SW480 (cell line): Measurements from ENCODE around the gene SET.
"Not testable (repeated sequence)": the region's sequence is repeated elsewhere in the genome, so short reads cannot be mapped to it uniquely, and the experiment has no call there.

Source experiments
- DNase-seq: peaks from one replicate; pipeline ENCODE4 v3.0.0-alpha.2; 2016; ENCODE audit warnings: low spot score

The SET gene

GRCh38 chr9:128687453-128687852 is 1.6 kb upstream of the SET start:
- no peak for DNase-seq

GRCh38 chr9:128689293-128689774 is 312 bp downstream of the SET start:
- DNase-seq, result no peak

GRCh38 chr9:128689820-128690683 is 1.0 kb downstream of the SET start:
- DNase-seq, result peak; percentile 58

DNA sequence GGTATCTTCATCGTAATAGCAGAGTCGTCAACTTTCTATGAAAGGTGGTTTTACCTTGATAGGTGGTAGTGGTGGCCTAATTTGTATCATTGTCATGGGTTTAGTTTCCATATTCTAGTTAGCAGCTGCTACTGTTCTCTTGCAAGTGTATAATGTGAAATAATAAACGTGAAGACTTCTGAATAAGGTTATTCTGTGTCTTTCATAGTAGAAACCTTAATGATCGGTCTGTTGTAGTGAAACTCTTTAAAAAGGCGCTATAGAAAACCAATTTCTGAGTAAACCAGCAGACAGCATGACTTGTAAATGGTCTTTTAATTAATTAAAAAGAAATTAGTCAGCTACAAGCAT is 1.6 kb downstream of the SET start:
- no peak for DNase-seq

DNA sequence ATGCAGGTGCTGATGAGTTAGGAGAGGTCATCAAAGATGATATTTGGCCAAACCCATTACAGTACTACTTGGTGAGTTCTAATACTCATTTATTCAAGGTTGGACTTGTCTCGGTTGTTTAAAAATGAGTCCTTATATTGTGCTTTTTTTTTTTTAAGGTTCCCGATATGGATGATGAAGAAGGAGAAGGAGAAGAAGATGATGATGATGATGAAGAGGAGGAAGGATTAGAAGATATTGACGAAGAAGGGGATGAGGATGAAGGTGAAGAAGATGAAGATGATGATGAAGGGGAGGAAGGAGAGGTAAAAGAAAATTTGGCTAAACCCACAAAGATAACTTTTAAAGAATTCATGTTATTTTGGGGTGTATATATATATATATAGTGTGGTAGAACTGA is 4.7 kb downstream of the SET start:
- DNase-seq, result not testable (repeated sequence)

- DNase-seq, result no peak
These were observed 5.3 kb downstream of the SET start for GRCh38 chr9:128694344-128694743.

DNA sequence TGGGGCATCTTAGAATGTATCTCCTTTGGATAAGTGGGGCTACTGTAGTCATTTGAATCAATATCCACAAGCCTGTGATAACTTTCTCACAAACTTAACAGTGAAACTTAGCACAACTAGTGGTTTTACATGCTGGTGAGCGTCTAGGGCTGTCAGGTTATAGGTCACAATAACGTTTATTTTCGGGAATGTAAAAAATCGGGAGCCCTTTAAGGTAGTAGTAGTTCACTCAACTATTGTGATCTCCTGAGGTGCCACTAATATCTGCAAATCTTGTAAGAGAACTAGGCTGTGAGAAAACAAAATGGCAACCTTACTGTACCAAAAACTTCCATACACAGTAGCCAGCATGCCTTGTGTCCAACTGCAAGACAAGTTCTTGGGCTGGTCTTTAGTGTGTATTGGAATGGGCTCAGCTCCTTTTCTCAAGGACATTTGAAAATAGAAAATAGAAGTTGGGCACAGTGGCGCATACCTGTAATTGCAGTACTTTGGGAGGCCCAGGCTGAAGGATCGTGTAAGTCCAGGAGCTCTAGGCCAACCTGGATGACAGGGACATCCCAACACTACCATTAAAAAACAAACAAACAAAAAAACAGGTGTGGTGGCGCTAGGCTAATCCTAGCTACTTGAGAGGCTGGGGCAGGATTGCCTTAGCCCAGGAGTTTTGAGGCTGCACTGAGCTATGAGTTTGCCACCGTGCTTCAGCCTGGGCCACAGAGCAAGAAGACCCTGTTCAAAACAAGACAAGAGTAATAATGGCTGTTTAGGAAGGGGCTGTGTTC is 8.1 kb downstream of the SET start:
- DNase-seq, result no peak

DNA sequence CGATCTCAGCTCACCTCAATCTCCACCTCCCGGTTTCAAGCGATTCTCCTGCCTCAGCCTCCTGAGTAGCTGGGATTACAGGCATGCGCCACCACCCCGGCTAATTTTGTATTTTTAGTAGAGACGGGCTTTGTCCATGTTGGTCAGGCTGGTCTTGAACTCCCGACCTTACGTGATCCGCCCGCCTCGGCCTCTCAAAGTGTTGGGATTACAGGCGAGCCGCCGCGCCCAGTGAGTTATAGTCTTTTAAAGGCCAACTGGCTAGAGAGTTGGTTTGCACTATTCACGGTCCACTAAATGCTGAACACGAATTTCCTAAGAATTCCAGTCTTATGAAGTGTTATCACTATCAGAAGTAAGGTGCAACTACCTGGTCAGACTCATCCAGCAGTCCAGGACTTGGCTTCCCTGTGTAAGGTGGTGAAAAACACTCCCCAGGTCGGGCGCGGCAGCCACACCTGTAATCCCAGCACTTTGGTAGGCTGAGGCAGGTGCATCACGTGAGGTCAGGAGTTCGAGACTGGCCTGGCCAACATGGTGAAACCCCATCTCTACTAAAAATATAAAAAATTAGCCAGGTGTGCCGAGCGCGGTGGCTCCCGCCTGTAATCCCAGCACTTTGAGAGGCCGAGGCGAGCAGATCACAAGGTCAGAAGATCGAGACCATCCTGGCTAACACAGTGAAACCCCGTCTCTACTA is 10.2 kb downstream of the SET start:
- DNase-seq, result not testable (repeated sequence)

DNA sequence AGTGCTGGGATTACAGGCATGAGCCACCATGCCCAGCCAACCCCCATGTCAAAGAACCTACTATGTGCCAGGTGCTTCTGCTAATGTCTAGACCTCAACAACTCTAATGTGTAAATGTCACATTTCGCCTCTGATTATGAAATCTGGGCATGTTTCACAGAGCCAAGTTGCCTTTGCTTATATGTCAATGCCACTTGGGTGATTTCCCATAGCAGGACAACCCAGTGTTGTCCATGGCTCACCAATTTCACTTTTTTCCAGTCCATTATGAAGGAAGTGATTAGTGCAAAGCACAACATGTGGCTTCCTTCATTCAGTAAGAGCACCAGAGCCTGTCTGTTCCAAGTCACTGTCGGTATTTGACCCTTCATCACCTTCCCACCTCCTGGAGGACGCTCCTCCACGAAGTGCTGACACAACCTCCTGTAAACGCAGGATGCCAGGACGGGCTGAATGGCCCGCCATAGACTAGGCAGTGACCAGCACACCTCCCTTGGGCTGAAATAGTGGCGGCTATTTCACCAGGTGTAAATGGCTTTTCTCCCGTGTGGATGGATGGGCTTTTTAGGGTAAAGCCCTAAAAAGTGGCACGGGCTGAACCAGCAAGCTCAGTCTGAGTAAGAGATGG is 12.3 kb downstream of the SET start:
- DNase-seq, result no peak

DNA sequence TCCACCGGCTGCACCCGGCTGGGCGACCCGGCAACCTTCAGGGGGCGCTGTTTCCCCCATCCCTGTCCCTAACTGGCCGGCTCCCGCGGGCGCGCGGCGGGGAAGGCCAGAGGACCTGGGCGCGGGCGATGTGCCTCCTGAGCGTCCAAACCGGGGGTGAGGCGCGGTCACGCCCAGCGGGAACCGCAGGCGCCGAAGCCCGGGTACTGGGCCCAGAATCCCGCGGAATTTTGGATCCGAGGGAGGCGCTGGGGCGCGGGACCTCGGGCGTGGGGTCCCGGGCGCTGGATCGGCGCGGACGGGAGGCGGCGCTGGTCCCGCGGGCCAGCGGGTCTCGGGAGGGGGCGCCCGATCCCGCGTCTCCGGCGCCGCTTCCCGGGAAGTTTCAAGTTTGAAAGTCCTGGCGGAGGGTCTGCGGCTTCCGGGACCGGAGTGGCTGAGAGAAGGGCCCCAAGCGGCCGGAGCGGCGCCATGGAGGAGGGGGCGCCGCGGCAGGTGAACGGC is 13.5 kb downstream of the SET start, which contains the start of gene PKN3:
Gene PKN3 (plus strand): TSS at position 59 of the 504 bp plus-strand sequence. CDS start 413 bp downstream, at position 472.
- DNase-seq, result peak; percentile 81

DNA sequence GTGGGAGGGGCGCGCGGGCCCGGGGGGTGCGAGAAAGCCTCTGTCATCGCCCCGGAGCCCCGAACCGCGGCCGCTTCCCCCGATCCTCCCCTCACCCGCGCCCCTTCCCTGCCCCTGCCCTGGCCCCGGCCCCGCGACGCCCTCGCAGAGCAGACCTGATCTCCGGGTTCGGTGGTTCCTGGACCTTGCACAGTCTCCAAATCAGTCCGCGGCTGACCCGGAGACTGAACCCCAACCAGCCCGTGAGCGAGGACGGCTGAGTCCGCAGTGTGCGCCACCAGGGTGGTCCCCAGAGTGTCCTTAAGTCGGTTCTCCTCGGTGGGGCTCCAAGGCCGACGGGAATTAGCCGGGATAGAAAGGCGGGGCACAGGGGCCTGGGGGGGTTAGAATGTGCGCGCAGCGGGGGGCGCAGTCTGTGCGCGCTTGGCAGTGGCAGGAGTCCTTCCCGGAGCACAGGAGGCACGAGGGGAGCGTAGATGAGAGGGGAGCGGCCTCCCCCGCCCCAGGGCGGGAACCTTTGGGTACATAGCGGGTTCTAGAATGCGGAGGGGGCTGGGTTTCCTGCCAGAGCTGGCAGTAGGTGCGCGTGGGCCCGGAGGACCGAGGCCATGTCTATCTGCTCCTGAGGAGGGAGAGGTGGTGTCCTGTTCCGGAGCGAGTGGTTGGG is 14.1 kb downstream of the SET start:
- DNase-seq, result no peak

- DNase-seq, result no peak
These were observed 14.8 kb downstream of the SET start for GRCh38 chr9:128703616-128704355.

DNA sequence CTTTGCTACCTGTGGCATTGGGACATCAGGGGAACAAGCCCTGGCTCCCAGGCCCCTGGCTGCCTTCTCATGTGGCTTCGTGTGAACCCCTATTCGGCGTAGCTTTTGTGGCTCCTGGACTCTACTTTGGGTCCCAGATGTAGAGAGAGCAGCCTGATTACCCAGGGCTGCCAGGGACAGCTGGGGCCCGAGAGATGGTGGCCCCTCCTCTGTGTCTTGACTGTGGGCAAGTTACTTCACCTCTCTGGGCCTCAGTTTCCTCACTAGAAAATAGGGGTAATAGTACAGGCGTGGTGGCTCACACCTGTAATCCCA is 15.3 kb downstream of the SET start:
- DNase-seq, result no peak

DNA sequence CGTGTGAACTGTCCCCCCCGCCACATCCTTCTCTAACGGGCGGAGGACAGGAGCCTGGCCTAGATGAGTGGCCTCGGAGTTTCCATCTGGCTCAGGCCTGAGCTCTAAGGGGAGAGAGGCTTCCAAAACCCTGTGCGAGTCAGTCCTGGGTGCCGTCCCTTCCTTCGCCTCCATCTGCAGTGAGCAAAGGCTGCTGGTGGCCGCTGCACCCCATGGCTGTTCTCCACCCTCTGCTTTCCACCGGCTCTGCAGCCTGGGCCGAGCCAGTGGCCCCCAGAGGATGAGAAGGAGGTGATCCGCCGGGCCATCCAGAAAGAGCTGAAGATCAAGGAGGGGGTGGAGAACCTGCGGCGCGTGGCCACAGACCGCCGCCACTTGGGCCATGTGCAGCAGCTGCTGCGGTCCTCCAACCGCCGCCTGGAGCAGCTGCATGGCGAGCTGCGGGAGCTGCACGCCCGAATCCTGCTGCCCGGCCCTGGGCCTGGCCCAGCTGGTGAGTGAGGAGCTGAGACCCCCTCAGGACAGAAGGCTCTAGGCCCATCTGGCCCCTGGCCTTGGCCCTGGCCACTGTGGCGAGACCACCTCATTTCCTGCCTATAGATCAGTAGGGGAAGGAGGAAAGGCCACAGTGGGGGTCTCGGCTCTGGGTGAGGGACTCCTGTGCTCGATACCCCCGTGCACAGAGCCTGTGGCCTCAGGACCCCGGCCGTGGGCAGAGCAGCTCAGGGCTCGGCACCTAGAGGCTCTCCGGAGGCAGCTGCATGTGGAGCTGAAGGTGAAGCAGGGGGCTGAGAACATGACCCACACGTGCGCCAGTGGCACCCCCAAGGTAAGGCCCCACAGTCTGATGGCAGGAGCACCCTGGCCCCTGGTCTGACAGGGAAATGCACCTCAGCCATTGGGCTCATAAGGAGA is 16.3 kb downstream of the SET start:
- no peak for DNase-seq

- no peak for DNase-seq
These were observed 17.0 kb downstream of the SET start for GRCh38 chr9:128706045-128706444.

DNA sequence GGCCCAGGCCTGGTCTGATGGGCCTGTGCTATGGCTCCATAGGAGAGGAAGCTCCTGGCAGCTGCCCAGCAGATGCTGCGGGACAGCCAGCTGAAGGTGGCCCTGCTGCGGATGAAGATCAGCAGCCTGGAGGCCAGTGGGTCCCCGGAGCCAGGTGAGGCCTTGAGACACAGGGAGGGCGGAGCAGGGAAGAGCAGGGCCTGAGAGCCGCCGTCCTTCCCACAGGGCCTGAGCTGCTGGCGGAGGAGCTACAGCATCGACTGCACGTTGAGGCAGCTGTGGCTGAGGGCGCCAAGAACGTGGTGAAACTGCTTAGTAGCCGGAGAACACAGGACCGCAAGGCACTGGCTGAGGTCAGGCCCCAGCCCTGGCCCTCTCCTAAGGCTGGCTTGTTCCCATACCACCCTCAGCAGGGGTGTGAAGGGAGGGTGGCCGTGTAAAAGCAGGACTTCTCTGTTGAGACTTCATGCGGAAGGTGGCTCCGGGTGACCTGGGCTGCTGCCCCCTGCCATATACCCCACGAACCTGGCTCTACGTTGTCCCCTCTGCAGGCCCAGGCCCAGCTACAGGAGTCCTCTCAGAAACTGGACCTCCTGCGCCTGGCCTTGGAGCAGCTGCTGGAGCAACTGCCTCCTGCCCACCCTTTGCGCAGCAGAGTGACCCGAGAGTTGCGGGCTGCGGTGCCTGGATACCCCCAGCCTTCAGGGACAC is 17.8 kb downstream of the SET start:
- no peak for DNase-seq

DNA sequence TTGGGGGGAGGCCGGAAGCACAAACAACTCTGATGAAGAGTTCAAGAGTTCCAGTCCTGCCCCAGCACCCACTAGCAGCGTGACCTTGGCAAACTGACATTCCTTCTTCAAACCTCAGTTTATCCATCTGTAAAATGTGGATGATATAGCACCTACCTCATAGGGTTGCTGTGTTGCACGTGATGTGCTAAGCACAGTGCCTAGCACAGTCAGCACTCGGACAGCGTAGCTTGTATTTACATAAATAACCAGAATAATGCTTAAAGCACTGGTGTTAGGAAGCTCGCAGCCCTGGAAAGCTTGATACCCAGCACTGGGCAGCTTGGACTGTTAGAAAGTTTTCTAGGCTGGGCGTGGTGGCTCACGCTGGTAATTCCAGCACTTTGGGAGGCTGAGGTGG is 18.4 kb downstream of the SET start:
- no peak for DNase-seq

DNA sequence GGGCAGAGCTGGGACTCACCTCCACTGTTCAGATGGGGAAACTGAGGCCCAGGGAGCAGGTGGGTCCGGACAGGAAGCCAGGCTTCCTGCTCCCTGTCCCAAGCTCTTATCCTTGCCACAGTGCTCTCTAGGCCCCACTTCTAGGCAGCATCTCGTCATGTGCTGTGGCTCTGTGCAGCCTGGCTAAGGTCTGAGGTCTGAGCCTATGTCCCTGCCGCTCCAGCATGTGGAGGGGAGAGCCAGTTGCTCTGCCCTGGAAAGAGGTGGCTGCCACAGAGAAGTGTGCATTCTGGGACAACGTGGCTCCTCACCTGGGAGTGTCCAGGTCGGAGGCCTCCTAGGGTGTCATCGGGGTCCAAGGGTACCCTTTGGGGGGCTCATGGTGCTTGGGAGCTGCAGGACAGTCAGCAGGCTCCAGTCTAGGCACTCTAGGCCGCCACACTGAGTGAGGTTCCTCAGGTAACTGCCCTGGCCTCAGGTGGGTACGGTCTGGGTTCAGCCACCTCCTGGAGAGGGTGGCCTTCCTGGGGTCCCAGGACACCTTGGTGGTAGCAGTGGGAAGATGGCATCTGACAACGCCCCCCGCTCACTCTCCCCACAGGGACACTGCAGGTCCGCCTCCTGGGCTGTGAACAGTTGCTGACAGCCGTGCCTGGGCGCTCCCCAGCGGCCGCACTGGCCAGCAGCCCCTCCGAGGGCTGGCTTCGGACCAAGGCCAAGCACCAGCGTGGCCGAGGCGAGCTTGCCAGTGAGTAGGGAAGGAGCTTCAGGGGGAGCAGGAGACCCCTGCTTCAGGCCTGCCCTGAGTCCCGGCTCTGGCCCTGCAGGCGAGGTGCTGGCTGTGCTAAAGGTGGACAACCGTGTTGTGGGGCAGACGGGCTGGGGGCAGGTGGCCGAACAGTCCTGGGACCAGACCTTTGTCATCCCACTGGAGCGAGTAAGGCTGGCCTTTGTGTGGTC is 23.7 kb downstream of the SET start:
- DNase-seq, result no peak
